Brain microvascular endothelial cell (primary cell): ENCODE data around the gene EIF5AL1.
"Not testable (repeated sequence)": the region's sequence is repeated elsewhere in the genome, so short reads cannot be mapped to it uniquely, and the experiment has no call there.

Experiments used
- DNase-seq: peaks from one replicate; pipeline ENCODE4 v3.0.0-alpha.2; 2020
- H3K27ac ChIP-seq: fragments of 250-450 bp; sonication (Bioruptor Pico); 2 replicates; pipeline ENCODE4 v1.5.1; 2020; ENCODE audit warnings: mild to moderate bottlenecking, moderate library complexity
- H3K27me3 ChIP-seq: fragments of 250-450 bp; sonication (Bioruptor Pico); replicated peaks from 2 replicates; pipeline ENCODE4 v1.5.1; 2020; ENCODE audit warnings: mild to moderate bottlenecking
- H3K36me3 ChIP-seq: fragments of 250-450 bp; sonication (Bioruptor Pico); replicated peaks from 2 replicates; pipeline ENCODE4 v1.5.1; 2020; ENCODE audit warnings: mild to moderate bottlenecking
- H3K4me3 ChIP-seq: 2 replicates; pipeline ENCODE4 v1.5.1; 2011; ENCODE audit warnings: low read depth, mild to moderate bottlenecking, control low read depth, low read length, moderate library complexity
- in situ Hi-C: cut with HindIII; loops from 2 replicates; pipeline ENCODE4 v1.10.0; 2017; ENCODE audit warnings: low sequenced_read_pairs, low pct_ligation_motif_present
- TF ChIP-seq, protein P1 (sequence below): IDR thresholded peaks from 2 replicates; pipeline ENCODE4 v1.5.1; 2011; ENCODE audit warnings: low read depth, mild to moderate bottlenecking, moderate library complexity, low read length, control low read depth, inconsistent platforms; ENCODE audit errors: missing control alignments

The EIF5AL1 gene

GRCh38 chr10:79511891-79512583 lies at the start of gene EIF5AL1:
TSS of gene EIF5AL1 (plus strand) at chr10:79512533. CDS start at chr10:79512650, 117 bp downstream.
- H3K4me3 ChIP-seq, H3K27me3 ChIP-seq, H3K27ac ChIP-seq, DNase-seq, in situ Hi-C loops, H3K36me3 ChIP-seq: not testable (repeated sequence)

DNA sequence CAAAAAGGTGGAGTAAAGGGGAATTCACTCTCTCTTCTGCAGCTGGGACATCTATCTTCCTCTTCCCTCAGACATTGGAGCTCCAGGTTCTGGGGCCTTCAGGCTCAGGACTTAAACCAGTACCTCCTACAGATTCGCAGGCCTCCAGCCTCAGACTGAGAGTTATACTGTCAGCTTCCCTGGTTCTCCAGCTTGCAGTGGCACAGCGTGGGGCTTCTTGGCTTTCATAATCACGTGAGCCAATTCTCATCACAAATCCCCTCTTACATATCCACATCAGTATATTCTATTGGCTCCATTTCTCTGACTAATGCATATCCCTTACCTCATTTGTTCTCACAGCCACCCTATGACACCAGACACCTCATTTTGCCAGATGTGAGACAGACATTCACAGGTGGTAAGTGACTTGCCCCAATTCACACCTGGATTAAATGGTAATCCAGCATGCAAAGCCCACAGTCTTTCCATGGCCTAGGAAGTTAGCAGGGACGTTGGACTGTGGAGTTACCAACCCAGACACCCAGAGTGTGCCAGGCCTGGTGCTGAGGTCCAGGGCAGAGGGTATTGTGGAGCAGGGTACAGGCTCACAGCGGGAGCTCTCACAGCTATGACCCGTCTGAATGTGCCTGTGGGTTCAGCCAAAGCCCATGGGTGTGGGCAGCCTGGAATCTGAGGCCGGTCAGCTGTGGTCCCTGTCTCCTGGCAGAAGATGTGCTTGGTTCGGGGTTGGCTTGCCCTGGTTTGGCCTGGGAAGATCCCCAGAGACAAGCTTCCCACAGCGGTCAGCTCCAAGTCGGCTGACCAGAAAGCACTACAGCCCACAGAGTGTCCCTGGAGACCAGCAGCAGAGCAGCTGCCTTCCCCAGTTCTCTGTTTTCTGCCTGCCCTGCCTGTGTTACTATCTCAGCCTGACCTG lies 48.5 kb upstream of the EIF5AL1 start:
- Histone ChIP-seq H3K4me3 (no peak overlapping the region), H3K27me3 (no peaks in the 10 kb centered on the region), H3K36me3 (no peaks in the 10 kb centered on the region), H3K27ac (no peak overlapping the region)
- in situ Hi-C loops = no loop called here
- DNase-seq = no peak
- TF ChIP-seq, protein P1, sequence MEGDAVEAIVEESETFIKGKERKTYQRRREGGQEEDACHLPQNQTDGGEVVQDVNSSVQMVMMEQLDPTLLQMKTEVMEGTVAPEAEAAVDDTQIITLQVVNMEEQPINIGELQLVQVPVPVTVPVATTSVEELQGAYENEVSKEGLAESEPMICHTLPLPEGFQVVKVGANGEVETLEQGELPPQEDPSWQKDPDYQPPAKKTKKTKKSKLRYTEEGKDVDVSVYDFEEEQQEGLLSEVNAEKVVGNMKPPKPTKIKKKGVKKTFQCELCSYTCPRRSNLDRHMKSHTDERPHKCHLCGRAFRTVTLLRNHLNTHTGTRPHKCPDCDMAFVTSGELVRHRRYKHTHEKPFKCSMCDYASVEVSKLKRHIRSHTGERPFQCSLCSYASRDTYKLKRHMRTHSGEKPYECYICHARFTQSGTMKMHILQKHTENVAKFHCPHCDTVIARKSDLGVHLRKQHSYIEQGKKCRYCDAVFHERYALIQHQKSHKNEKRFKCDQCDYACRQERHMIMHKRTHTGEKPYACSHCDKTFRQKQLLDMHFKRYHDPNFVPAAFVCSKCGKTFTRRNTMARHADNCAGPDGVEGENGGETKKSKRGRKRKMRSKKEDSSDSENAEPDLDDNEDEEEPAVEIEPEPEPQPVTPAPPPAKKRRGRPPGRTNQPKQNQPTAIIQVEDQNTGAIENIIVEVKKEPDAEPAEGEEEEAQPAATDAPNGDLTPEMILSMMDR = no peak

- TF ChIP-seq, protein P1 = no peak
- Histone ChIP-seq H3K36me3 (no peaks in the 10 kb centered on the region), H3K27me3 (no peaks in the 10 kb centered on the region), H3K27ac (no peak overlapping the region), H3K4me3 (no peak overlapping the region)
- no peak for DNase-seq
- in situ Hi-C loops = no loop called here
Measured at GRCh38 chr10:79465341-79465740, 47.0 kb upstream of the EIF5AL1 start.

- in situ Hi-C loops = no loop called here
- DNase-seq = no peak
- no peak overlapping the region for H3K4me3 ChIP-seq
- H3K27ac ChIP-seq = no peak overlapping the region
- no peaks in the 10 kb centered on the region for H3K36me3 ChIP-seq
- TF ChIP-seq, protein P1 = no peak
- no peaks in the 10 kb centered on the region for H3K27me3 ChIP-seq
Measured at GRCh38 chr10:79468015-79468560, 44.2 kb upstream of the EIF5AL1 start.

DNA sequence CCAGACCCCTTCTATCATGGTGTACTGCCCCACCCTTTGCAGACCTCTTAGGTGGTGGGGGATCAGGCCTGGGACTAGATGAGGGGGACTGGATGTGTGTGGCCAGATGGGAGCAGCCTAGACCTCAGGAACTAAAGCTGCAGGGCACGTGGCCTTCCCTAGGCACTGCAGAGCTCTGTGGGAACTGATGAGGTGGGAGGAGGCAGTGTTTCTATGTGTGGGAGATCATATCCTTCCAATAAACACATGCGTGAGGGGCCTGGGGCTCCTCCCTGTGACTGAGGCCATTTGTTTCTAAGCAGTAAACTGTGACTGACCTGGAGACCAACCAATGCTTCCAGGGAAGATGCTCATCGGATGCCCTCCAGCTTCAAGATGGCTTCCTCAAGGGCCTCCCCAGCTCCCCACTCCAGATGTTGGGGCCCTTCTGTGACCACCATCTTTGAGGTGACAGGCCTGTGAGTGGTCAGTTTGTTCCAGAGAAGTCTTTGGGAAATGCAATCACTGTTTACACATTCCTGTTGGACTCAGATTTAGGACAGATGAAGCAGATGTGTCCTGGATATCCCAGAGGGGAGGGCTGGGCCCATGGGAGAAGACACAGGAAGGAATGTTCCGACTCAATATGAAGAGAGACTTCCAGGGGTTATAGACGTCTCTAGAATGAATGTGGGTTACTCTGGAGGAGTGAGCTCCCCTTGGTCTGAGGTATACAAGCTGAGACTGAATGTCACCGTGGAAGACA lies 43.3 kb upstream of the EIF5AL1 start:
- TF ChIP-seq, protein P1 = no peak
- Histone ChIP-seq H3K27me3 (no peaks in the 10 kb centered on the region), H3K27ac (no peak overlapping the region), H3K4me3 (no peak overlapping the region), H3K36me3 (no peaks in the 10 kb centered on the region)
- in situ Hi-C loops = no loop called here
- no peak for DNase-seq
